Measurements from ENCODE around the gene TSPO2. TPM values are rescaled to one million over a fixed set of nuclear protein-coding genes. Genes with fewer than 3 reads are reported as not detected.

Gene TSPO2
- total and polyA plus RNA-seq, 9 of the 15 experiments (the other 6 are each of a cell fraction or from before 2014, with no cell fraction given) = not detected

DNA sequence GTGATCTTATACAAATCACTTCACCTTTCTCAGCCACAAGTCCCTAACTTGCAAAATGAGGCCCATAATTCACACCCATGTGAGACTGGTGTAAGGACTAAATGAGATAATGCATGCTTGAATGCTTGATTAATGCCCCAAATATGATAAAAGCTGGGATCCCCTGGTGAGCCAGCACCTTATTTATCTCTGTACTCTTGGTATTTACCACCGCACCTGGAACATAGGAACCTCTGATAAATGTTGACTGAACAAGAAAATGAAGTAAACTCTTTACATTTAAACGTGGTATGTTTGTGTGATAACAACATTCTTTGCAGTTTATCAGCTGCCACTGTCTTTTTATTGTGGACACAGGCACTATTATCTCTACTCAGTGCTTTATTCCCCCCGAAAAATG, 8.3 kb downstream of the TSPO2 start:
- H3K4me2 ChIP-seq (ENCODE audit: insufficient read depth, low read length) = no peak overlapping the region
- no peak overlapping the region for H3K9ac ChIP-seq (ENCODE audit: insufficient read depth in 1 of 2, low read depth in 2 of 2, low read length in 2 of 2)
- FAIRE-seq (no peak), DNase-seq (ENCODE audit: extremely low read depth in 1 of 4, low spot score in 3 of 4) (no peak), ATAC-seq (no peak)
- ChIA-PET POLR2A (interaction anchor here (1.0 kb wide), 1 partner anchor 8 kb away, joined by 3 read pairs; the partner anchor contains the start of gene TSPO2), CTCF (ENCODE audit: low intra/inter-chr PET ratio) (interaction anchor here (0.6 kb wide), 1 partner anchor 11 kb away, joined by 3 read pairs; no protein-coding TSS in a partner anchor)
- intact Hi-C loops (cut with micrococcal nuclease) = no loop called here
- no peaks in the 10 kb centered on the region for H3K79me2 ChIP-seq (ENCODE audit: control insufficient read depth, insufficient read depth, low read length)
- no peak overlapping the region for H3K4me3 ChIP-seq
- in situ Hi-C loops (cut with MboI) = no loop called here
- H2AFZ ChIP-seq (ENCODE audit: low read depth, low read length) = no peak overlapping the region
- no peaks in the 10 kb centered on the region for H3K9me3 ChIP-seq (replicated peaks; ENCODE audit: control insufficient read depth, insufficient read depth, low read depth, low read length)
- TF ChIP-seq, protein P1, sequence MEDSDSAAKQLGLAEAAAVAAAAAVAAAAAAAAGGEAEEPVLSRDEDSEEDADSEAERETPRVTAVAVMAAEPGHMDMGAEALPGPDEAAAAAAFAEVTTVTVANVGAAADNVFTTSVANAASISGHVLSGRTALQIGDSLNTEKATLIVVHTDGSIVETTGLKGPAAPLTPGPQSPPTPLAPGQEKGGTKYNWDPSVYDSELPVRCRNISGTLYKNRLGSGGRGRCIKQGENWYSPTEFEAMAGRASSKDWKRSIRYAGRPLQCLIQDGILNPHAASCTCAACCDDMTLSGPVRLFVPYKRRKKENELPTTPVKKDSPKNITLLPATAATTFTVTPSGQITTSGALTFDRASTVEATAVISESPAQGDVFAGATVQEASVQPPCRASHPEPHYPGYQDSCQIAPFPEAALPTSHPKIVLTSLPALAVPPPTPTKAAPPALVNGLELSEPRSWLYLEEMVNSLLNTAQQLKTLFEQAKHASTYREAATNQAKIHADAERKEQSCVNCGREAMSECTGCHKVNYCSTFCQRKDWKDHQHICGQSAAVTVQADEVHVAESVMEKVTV (CRISPR knock-in tag; IDR thresholded peaks at IDR 0.05) = no peak
- TF ChIP-seq ZBTB17 (CRISPR knock-in tag; IDR thresholded peaks at IDR 0.05) (no peak), FOXK1 (CRISPR knock-in tag; IDR thresholded peaks at IDR 0.05; ENCODE audit: borderline replicate concordance) (no peak), MTA1 (IDR thresholded peaks at IDR 0.05; ENCODE audit: borderline replicate concordance) (no peak), ZNF143 (CRISPR knock-in tag; IDR thresholded peaks at IDR 0.05) (no peak), BDP1 (IDR thresholded peaks at IDR 0.05; ENCODE audit: insufficient read depth, insufficient read length) (no peak), COPS2 (conservative IDR thresholded peaks at IDR 0.05) (no peak), CBFA2T3 (IDR thresholded peaks at IDR 0.05) (0 out of 2 replicates have a peak, but pooled peaks have one; percentile 18), TRIM24 (IDR thresholded peaks at IDR 0.05) (no peak), CBFA2T2 (conservative IDR thresholded peaks at IDR 0.05) (0 out of 2 replicates have a peak, but pooled peaks have one; percentile 10)
- no peaks in the 10 kb centered on the region for H3K9me1 ChIP-seq (ENCODE audit: control insufficient read depth, insufficient read depth, low read length)
- peaks cover 4 to 12% of the 10 kb centered on the region in 2 experiments for H3K4me1 ChIP-seq (replicated peaks in 1 of 2; ENCODE audit: control insufficient read depth in 2 of 2, insufficient read depth in 2 of 2, low read length in 2 of 2)
- WGBS (ENCODE audit: insufficient coverage, low coverage, missing lambda C conversion rate) = 17% methylated on average over 3 of the region's 3 CpGs
- no peaks in the 10 kb centered on the region for H3K27me3 ChIP-seq (ENCODE audit: control insufficient read depth in 2 of 2, insufficient read depth in 2 of 2, low read length in 2 of 2)
- BruUV-seq (replicated peaks) = no TSS peak
- no peaks in the 10 kb centered on the region for H3K36me3 ChIP-seq (ENCODE audit: control insufficient read depth, insufficient read depth, low read length)
- H4K20me1 ChIP-seq (replicated peaks; ENCODE audit: control insufficient read depth, insufficient read depth, low read length) = peaks cover 4% of the 10 kb centered on the region; the same call in 1 of the 2 replicates
- H3K27ac ChIP-seq (ENCODE audit: extremely low read depth, low read depth, low read length) = no peak overlapping the region

All from K562 (cell line).